GM19395 (cell line): ENCODE measurements around the gene HOXC6.
"Not testable (repeated sequence)": the region's sequence is repeated elsewhere in the genome, so short reads cannot be mapped to it uniquely, and the experiment has no call there.

ENCODE experiments used
- ATAC-seq: cut with Tn5 transposase; IDR thresholded peaks from one replicate; pipeline ENCODE4 v1.9.1; 2021; ENCODE audit warnings: mild to moderate bottlenecking, moderate library complexity; ENCODE audit not compliant: unreplicated experiment

Gene HOXC6

GRCh38 chr12:54052438-54053002 is 24.3 kb downstream of the HOXC6 start:
- ATAC-seq: no peak

- ATAC-seq: peak; percentile 73
Observed at GRCh38 chr12:54053003-54053750, 24.9 kb downstream of the HOXC6 start.

DNA sequence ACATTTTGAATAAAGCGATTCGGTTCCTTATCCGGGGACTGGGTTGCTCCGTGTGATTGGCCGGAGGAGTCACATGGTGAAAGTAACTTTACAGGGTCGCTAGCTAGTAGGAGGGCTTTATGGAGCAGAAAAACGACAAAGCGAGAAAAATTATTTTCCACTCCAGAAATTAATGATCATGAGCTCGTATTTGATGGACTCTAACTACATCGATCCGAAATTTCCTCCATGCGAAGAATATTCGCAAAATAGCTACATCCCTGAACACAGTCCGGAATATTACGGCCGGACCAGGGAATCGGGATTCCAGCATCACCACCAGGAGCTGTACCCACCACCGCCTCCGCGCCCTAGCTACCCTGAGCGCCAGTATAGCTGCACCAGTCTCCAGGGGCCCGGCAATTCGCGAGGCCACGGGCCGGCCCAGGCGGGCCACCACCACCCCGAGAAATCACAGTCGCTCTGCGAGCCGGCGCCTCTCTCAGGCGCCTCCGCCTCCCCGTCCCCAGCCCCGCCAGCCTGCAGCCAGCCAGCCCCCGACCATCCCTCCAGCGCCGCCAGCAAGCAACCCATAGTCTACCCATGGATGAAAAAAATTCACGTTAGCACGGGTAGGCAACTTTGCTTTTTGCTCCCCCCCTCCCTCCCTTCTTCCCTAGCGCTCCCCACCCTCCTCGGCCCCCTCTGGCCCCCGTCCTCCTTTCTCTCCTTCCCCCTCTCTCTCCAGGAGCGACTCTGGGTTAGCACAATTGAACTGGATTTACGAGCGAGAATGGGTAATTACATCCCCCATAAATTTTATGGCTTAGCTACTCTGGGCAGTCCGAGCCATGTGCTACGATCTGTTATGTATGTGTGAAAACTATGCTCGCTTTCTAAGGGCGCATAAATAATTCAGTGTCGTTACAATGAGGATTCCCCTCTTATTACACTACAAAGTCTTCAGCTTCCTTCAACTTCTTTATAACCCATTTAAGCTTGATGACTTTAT is 25.8 kb downstream of the HOXC6 start, which contains the start of gene HOXC4:
TSS of gene HOXC4 (plus strand) at position 85 of the 991 bp plus-strand sequence. CDS start at position 173, 88 bp downstream.
- ATAC-seq: peak; percentile 55

GRCh38 chr12:54054742-54055194 is 26.5 kb downstream of the HOXC6 start:
- no peak for ATAC-seq

DNA sequence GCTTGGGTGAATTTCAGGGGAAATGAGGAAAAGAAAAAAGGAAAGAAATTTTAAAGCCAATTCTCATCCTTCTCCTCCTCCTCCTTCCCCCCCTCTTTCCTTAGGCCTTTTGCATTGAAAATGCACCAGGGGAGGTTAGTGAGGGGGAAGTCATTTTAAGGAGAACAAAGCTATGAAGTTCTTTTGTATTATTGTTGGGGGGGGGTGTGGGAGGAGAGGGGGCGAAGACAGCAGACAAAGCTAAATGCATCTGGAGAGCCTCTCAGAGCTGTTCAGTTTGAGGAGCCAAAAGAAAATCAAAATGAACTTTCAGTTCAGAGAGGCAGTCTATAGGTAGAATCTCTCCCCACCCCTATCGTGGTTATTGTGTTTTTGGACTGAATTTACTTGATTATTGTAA is 27.3 kb downstream of the HOXC6 start:
- no peak for ATAC-seq

- ATAC-seq: no peak
Observed at GRCh38 chr12:54056110-54056509, 27.9 kb downstream of the HOXC6 start.

DNA sequence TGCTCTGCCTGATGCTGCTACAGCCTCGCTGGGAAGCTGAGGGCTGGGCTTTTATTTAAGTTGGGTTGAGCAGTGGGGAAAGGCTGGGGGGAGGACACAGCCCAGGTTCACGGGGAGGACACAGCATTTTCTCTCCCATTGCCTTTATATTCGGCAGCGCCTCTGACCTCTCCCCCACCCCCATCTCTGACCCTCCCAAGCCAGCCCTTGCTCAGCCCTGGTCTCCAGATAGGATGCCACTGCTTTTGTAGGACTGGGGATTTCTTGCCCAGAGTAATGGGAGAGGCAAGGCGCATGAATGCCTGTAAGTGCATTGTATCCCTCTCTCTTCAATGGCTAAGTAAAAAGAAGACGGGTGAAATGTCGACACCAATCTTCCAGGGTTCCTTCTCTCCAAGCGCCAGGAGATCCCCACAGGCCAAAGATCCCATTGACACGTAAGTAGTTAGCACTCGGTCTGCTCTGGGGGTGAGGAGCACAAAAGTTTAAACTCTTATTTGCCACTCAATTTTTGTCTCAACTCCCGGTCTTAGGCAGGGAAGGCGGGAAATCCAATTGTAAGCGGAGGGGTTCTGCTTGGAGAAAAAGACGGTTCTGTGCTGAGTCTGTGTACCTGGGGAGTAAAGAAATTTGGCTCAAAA is 30.0 kb downstream of the HOXC6 start:
- no peak for ATAC-seq

DNA sequence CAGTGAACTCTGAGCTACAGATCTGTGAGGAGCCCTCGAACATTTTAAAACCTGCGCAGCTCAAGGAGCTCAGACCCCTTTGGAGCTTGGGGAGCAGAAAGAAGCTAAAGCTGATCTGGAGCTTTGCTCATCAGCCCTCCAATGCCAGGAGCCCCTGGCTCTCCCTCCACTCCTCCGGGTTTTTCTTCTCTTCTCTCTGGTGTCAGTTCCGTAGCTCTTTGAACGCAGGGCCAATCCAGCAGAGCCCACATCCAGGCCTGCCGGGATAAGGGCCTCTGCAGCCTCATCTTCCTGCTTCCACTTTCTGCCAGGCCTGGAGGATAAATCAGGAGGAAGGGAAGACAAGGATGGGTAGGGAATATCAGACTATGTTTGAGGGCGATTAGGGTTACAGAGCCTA is 31.4 kb downstream of the HOXC6 start:
- ATAC-seq: no peak

GRCh38 chr12:54060174-54060974 is 32.1 kb downstream of the HOXC6 start:
- ATAC-seq: no peak

- ATAC-seq: no peak
Observed at GRCh38 chr12:54060975-54061778, 32.9 kb downstream of the HOXC6 start.

- no peak for ATAC-seq
Observed at GRCh38 chr12:54065677-54066076, 37.4 kb downstream of the HOXC6 start.

- no peak for ATAC-seq
Observed at GRCh38 chr12:54066408-54066807, 38.2 kb downstream of the HOXC6 start.

- no peak for ATAC-seq
Observed at GRCh38 chr12:54068418-54069070, 40.3 kb downstream of the HOXC6 start.

GRCh38 chr12:54071942-54072341 is 43.7 kb downstream of the HOXC6 start:
- ATAC-seq: no peak

- no peak for ATAC-seq
Observed at GRCh38 chr12:54074308-54074707, 46.1 kb downstream of the HOXC6 start.

- no peak for ATAC-seq
Observed at GRCh38 chr12:54075409-54075808, 47.2 kb downstream of the HOXC6 start.

- ATAC-seq: no peak
Observed at GRCh38 chr12:54075974-54076373, 47.7 kb downstream of the HOXC6 start.

GRCh38 chr12:54077843-54078242 is 49.6 kb downstream of the HOXC6 start:
- not testable (repeated sequence) for ATAC-seq

GRCh38 chr12:54079115-54079514 is 50.9 kb downstream of the HOXC6 start:
- not testable (repeated sequence) for ATAC-seq
